ENCODE results near the gene CAAP1. TPM values are rescaled to one million over a fixed set of nuclear protein-coding genes. Genes with fewer than 3 reads are reported as not detected.

CAAP1 gene
- total and polyA plus RNA-seq, 12 donors: 19.2 to 62.4 (median 32.8) TPM

GRCh38 chr9:26937816-26938371, 45.3 kb upstream of the CAAP1 start:
- DNase-seq: no peak
- Histone ChIP-seq H3K27me3 (no peaks in the 10 kb centered on the region), H3K4me3 (no peak overlapping the region), H3K36me3 (replicated peaks in 1 of 2) (no peaks in the 10 kb centered on the region), H3K4me1 (replicated peaks in 1 of 2) (peaks cover 17 to 31% of the 10 kb centered on the region in 2 donors), H3K27ac (no peak overlapping the region), H3K9me3 (replicated peaks in 1 of 3) (peaks cover 0 to 9% (median 0%) of the 10 kb centered on the region in 3 donors)
- TF ChIP-seq CTCF (IDR thresholded peaks at IDR 0.05) (no peak), POLR2A (IDR thresholded peaks at IDR 0.05) (no peak)
- intact Hi-C loops (cut with DNase I): no loop called here
- 96 to 100% (median 99%) methylated on average over 3 of the region's 3 CpGs for WGBS, 4 donors

- no peak overlapping the region for H3K27ac ChIP-seq
- intact Hi-C loops (cut with DNase I): no loop called here
- H3K27me3 ChIP-seq: no peaks in the 10 kb centered on the region
- peaks cover 0 to 9% (median 0%) of the 10 kb centered on the region in 3 donors for H3K9me3 ChIP-seq (replicated peaks in 1 of 3)
- no peak overlapping the region for H3K4me3 ChIP-seq
- TF ChIP-seq CTCF (IDR thresholded peaks at IDR 0.05): no peak
- TF ChIP-seq POLR2A (IDR thresholded peaks at IDR 0.05): no peak
- peaks cover 14 to 19% of the 10 kb centered on the region in 2 donors for H3K4me1 ChIP-seq (replicated peaks in 1 of 2)
- no peaks in the 10 kb centered on the region for H3K36me3 ChIP-seq (replicated peaks in 1 of 2)
- no peak for DNase-seq
Observed at GRCh38 chr9:26935847-26936246, 43.2 kb upstream of the CAAP1 start.

GRCh38 chr9:26928902-26929495, 36.4 kb upstream of the CAAP1 start:
- H3K9me3 ChIP-seq (replicated peaks in 1 of 3): no peaks in the 10 kb centered on the region
- 94 to 97% (median 95%) methylated on average over 8 of the region's 8 CpGs for WGBS, 4 donors
- TF ChIP-seq POLR2A (IDR thresholded peaks at IDR 0.05): no peak
- TF ChIP-seq CTCF (IDR thresholded peaks at IDR 0.05): no peak
- H3K4me3 ChIP-seq: no peak overlapping the region
- DNase-seq: no peak
- intact Hi-C loops (cut with DNase I): no loop called here
- no peak overlapping the region for H3K27ac ChIP-seq
- H3K4me1 ChIP-seq (replicated peaks in 1 of 2): no peaks in the 10 kb centered on the region
- peaks cover 0 to 31% of the 10 kb centered on the region in 2 donors for H3K36me3 ChIP-seq (replicated peaks in 1 of 2)
- no peaks in the 10 kb centered on the region for H3K27me3 ChIP-seq

GRCh38 chr9:26925609-26926008, 33.0 kb upstream of the CAAP1 start:
- no peak overlapping the region for H3K27ac ChIP-seq
- no peak overlapping the region for H3K4me3 ChIP-seq
- 94 to 97% (median 96%) methylated on average over 4 of the region's 4 CpGs for WGBS, 4 donors
- H3K36me3 ChIP-seq (replicated peaks in 1 of 2): peaks cover 0 to 60% of the 10 kb centered on the region in 2 donors
- TF ChIP-seq CTCF (IDR thresholded peaks at IDR 0.05) (no peak), POLR2A (IDR thresholded peaks at IDR 0.05) (no peak)
- no peak for DNase-seq
- intact Hi-C loops (cut with DNase I): no loop called here
- no peaks in the 10 kb centered on the region for H3K4me1 ChIP-seq (replicated peaks in 1 of 2)
- H3K27me3 ChIP-seq: no peaks in the 10 kb centered on the region
- H3K9me3 ChIP-seq (replicated peaks in 1 of 3): no peaks in the 10 kb centered on the region

Data from adrenal gland (tissue), 12 donors.